ENCODE measurements around the gene KPNA6.
A peak's percentile ranks its signal among the peaks of the same experiment; 100 is the strongest.

The KPNA6 gene

GRCh38 chr1:32219022-32219421, 111.2 kb downstream of the KPNA6 start:
- DNase-seq (ENCODE audit: low read depth) = no peak

- DNase-seq (ENCODE audit: low read depth) = no peak
These were observed 113.1 kb downstream of the KPNA6 start for GRCh38 chr1:32220746-32221580.

GRCh38 chr1:32221581-32221979, 113.7 kb downstream of the KPNA6 start:
- no peak for DNase-seq (ENCODE audit: low read depth)

DNA sequence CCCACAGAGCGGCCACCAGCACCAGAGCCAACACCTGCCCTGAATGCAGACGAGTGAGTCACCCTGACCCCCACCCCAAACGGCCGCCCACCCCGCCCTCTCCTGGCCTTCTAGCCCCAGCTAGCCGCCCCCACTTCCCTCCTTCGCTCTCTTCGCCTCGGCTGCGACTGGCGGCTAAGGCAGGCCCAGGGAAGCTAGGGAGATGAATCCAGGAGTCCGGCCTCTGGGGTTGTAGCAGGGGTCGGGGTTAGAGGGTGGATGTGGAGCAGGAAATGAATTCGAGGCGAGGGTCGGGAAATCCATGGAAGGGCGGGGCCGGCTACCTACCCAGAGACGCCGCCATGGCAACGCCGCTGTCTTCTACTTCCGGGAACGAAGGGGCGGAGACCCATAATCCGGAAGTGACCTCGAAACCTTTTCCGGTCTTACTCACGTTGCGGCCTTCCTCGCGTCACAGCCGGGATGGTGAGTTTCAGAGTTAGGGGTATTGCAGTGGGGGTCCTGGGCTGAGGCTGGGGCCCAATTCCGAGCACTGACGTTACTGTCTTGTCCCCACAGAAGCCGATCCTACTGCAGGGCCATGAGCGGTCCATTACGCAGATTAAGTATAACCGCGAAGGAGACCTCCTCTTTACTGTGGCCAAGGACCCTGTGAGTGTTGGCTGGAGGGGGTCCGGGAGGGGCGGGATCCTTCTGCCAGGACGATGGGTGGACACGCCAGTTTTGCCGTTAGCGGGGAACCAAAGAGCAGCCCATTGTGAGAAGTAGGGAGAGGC, 114.3 kb downstream of the KPNA6 start, which contains the start of the genes EIF3I and TMEM234:
Gene EIF3I, plus strand, starts transcription at position 428 of the 776 bp plus-strand sequence. Its CDS starts 35 bp downstream, at position 463.
Gene TMEM234, minus strand, starts transcription at position 374 of the 776 bp plus-strand sequence. Its CDS starts 31 bp downstream, at position 343.
- peak; percentile 86 for DNase-seq (ENCODE audit: low read depth)

- no peak for DNase-seq (ENCODE audit: low read depth)
These were observed 115.8 kb downstream of the KPNA6 start for GRCh38 chr1:32223683-32224082.

GRCh38 chr1:32224285-32224684, 116.4 kb downstream of the KPNA6 start:
- DNase-seq (ENCODE audit: low read depth) = no peak

Measured in stimulated activated CD8-positive, alpha-beta memory T cell treated with anti-CD3 and anti-CD28 coated beads, Interleukin-4, amount 100 ng/mL, for 24 hours (primary cell).